HG03039 (cell line): ENCODE results near the gene TGFBR3.

Experiments
- ATAC-seq: cut with Tn5 transposase; IDR thresholded peaks from one replicate; pipeline ENCODE4 v1.9.1; 2021; ENCODE audit warnings: mild to moderate bottlenecking, moderate library complexity; ENCODE audit not compliant: unreplicated experiment

The TGFBR3 gene

GRCh38 chr1:91764471-91765115 lies 121.4 kb downstream of the TGFBR3 start:
- no peak for ATAC-seq

DNA sequence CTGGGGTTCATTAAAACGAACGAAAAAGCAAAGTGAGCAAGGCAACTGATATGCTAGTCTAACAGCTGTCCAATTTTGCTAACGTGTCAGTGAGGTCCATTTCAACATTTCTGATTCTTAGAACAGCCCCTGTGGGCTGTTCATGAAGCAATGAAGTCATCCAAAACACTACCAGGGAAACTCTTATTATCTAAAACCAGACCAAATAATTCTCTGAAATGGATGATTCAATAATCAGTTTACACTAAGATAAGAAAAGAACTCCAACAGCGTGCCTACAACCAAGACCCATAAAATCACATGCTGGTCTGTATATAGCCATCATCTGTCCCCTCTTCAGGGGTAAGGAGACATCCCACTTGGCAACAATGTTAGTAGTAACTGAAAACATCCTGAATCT lies 122.7 kb downstream of the TGFBR3 start:
- no peak for ATAC-seq

DNA sequence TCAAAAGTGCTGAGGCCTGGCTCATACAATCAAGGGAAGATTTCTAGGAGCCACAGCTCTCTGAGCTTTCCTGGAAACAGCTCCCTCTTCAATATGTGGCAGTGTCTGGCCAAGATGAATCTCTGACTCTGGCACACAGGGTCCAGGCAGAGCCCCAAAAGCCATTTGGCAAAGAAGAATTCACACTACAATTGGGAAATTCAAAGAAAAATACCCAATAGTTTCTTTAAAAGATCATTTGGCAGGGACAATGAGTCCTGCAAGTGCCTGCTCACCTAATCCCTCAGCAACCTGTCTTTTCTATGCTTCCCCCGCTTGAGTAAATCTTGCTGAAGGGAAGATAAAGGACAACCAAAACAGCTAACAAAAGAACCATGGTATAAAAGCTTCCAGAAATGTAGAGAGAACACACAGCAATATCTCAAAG lies 124.6 kb downstream of the TGFBR3 start:
- ATAC-seq: no peak

- no peak for ATAC-seq
Measured at GRCh38 chr1:91760512-91760911, 125.4 kb downstream of the TGFBR3 start.

DNA sequence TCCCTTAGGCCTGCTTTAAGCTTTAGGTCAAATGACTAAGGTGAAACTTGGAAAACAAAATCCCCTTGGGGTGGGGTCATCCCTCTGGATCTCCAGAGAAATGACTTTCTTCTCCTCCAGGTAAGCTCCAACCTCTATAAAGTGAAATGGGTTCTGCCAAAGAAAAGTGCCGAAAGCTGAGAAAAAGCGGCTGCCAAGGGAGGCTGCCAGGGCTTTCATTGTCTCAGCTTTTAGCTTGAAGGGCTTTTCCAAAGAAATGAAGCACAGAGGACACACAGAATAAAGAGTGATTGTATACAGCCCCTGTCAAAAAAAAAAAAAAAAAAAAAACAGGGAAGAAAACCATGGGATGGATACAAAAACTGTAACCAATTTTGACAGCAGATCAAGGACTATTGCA lies 126.9 kb downstream of the TGFBR3 start:
- ATAC-seq: no peak

DNA sequence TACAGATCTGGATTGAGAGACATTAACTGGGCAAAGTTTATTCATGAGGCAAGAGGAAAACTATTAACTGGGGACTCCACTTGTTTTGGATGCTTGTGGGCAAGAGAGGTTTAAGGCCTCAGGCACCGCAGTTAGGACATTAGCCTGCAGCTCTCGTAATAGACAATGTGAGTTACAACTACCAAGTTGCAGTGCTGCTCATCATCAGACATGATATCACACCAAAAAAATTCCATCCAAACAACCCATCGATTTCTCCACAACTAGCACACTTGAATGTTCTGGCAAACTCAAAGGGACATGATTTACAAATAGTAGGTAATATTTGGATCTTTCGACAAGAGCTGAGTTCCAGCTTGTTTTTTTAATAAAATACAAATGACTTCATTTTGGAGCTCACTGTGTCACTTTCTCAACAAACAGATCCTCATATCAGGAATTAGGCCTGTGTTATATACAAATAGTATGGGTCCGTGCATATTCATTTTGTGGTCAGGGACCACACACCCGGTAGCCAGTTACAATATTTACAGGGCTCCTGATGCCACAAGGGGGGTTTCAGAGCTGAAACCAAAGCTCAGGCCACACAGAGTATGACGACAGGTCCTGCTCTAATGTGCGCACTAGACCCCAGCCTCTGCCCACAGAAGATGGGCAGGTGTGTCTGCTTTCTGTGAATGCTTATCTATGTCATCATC lies 128.0 kb downstream of the TGFBR3 start:
- no peak for ATAC-seq

DNA sequence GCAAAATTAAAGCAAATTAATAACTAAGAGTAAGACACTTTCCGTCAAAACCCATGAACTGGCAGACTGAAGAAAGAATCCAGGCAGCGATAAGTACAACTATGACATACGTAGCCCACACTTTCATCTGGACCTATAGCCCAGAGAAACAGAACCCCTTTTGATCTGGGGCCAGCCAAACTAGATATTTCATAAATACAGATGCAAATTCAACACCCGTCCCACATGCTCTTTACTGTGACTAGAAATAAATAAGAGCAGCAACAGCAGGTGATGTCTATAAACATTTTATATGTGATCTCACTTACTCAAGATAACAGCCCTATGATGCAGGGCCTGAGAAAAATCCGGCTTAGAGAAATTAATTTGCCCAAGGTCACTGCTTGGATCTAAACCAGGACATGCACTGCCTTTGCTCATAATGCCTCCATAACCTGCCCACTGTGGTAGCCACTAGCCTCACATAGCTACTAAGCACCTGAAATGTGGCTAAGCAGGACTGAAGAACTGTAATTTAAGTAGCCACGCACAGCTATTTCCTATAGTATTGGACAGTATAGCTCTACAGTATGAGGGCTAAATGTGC lies 130.2 kb downstream of the TGFBR3 start:
- ATAC-seq: no peak

GRCh38 chr1:91754816-91755580 lies 131.0 kb downstream of the TGFBR3 start:
- ATAC-seq: no peak

- ATAC-seq: peak; percentile 66
Measured at GRCh38 chr1:91754348-91754747, 131.6 kb downstream of the TGFBR3 start.

DNA sequence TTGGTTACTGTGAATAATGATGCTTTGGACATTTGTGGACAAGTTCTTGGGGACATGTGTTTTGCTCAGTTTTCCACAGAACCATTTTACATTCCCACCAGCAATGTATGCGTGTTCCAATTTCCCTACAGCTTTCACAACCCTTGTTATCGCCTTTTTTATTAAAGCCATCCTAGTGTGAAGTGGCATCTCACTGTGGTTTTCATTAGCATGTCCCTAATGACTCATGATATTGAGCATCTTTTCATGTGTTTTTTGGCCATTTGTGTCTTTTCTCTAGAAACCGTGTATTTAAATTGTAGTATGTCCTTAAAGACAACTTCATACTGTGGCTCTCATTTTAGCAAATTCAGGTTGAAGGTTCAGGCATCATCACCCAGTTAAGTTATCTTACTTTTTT lies 132.1 kb downstream of the TGFBR3 start:
- ATAC-seq: no peak

GRCh38 chr1:91752324-91752723 lies 133.6 kb downstream of the TGFBR3 start:
- peak; percentile 44 for ATAC-seq

GRCh38 chr1:91751275-91751674 lies 134.7 kb downstream of the TGFBR3 start:
- ATAC-seq: no peak

DNA sequence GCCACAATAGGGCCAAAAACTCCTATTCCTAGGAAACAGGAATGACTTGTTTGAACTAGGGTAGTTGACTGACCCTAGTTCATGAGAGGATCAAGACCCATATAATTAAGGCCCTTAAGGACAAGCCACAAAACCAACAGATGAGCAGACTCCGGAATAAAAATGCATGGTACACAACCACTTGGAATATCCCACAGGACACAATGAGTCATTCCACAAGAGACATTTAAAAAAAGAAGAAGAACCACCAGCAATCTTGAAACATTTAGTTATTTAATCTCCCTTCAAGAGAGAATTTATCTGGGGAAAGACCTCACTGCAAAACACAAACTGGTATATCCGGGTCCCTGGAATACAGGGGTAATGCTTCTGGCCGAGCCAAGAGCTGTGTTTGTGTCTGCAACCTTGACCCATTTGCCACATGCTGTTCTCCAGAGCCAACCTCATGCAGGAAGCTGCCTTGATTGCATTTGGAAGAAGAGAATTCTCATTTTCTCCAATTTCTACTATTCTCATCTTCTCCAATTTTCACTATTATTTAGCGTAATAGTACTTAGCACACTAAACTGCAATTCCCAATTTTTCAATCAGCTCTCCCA lies 135.5 kb downstream of the TGFBR3 start:
- ATAC-seq: no peak

- no peak for ATAC-seq
Measured at GRCh38 chr1:91749788-91750231, 136.1 kb downstream of the TGFBR3 start.

- no peak for ATAC-seq
Measured at GRCh38 chr1:91747666-91748065, 138.3 kb downstream of the TGFBR3 start.

DNA sequence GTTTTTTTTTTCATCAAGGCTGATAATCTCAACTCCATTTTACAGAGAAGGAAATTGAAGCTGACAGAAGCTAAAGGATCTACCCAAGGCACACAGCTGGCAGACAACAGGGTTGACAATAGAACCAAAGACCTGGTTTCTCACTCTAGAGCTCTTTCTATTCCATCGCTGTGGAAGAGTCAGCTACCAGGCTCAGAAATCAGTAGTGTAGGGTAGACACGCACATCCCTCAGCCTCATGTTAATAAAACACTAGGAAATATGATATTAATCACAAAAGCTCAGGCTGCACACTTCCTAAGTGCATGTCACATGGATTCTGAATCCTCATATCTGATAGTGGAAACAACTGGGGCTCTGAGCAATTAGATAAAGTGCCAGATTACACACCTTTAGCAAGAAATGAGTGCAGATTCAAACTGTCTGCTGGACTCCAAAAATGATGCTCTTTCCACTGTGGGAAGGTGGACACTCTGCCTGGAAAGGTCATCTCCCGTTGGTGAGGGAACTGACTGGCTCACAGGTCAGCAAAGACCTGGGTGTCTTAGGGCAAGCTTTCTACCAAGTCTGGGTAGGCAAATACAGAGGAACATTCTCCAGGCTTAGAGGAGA lies 139.1 kb downstream of the TGFBR3 start:
- ATAC-seq: no peak

- no peak for ATAC-seq
Measured at GRCh38 chr1:91745640-91746373, 140.1 kb downstream of the TGFBR3 start.

DNA sequence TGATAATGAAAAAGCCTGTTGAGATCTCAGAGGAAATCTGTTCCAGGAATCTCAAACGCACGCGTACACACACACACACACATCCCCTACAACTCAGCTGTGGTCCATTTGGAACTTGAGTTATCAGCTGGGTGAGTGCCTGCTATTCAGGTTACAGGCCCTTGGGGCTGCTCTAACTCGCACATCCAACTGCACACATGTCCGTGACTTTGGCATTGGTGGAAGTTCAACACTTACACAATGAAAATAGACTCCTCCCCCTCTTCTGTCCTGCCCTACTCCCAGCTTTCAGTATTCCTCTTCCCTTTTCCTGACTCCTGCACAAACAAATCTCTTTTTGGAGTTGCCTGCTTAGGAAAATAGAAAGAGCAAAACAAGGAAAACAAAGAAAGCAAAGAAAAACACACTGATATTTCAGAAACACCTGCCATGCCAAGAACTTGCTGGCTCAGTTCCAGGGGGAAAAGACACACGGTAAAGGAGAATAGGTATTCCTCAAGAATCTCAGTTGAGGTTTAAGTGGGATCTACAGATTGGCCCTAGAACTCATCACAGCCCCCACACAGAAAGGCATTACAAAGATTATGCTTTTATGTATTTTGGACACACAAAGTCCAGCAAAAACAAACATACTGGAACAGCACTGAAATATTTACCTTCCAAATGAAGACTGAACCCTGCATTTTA lies 140.9 kb downstream of the TGFBR3 start:
- ATAC-seq: no peak

DNA sequence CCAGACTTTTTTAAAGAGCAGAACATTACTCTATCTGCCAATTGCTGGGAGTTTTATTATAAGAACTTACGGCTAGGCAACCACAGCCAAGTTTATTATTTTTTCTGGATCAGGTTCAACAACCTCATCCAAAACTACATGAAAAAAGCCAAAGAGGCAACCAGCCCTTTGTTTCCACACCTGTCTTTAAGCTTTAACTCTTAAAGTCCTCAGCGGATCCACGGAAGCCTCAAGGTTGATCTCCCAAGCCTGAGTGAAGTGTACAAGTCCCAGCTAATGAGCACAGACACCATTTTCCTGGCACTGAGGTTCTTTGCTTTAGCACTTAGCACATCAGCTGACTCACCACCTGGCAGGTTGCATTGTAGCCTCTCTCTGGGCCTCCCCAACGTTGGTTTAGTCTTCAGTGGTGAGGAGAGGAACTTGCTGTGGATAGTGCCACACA lies 143.1 kb downstream of the TGFBR3 start:
- ATAC-seq: no peak
